Measurements from ENCODE around the gene CACNG1. TPM values are rescaled to one million over a fixed set of nuclear protein-coding genes. Genes with fewer than 3 reads are reported as not detected.

The CACNG1 gene
- total RNA-seq, 1 donor from 2014 or later, result not detected

GRCh38 chr17:67069603-67070136 lies 25.3 kb downstream of the CACNG1 start:
- DNase-seq (ENCODE audit: low spot score), result no peak
- H3K27ac ChIP-seq, result no peak overlapping the region

GRCh38 chr17:67071595-67071994 lies 27.2 kb downstream of the CACNG1 start:
- no peak overlapping the region for H3K27ac Mint-ChIP-seq

More at GRCh38 chr17:67069603-67070136, 25.3 kb downstream of the CACNG1 start:
- H4K20me1 ChIP-seq (ENCODE audit: low read depth), result no peaks in the 10 kb centered on the region
- Mint-ChIP-seq H3K4me3 (no peak overlapping the region), H3K4me1 (peaks cover 25% of the 10 kb centered on the region), H3K27ac (no peak overlapping the region), H3K27me3 (ENCODE audit: insufficient read depth, low read depth) (no peaks in the 10 kb centered on the region), H3K36me3 (peaks cover 2% of the 10 kb centered on the region), H3K9me3 (no peaks in the 10 kb centered on the region)
- H2AFZ ChIP-seq (replicated peaks), result no peak overlapping the region
- H3K9ac ChIP-seq, result no peak overlapping the region
- H3K36me3 ChIP-seq, result no peaks in the 10 kb centered on the region
- no peaks in the 10 kb centered on the region for H3K79me2 ChIP-seq (ENCODE audit: low read depth)
- no peak overlapping the region for H3K4me3 ChIP-seq
- no peaks in the 10 kb centered on the region for H3K9me3 ChIP-seq (ENCODE audit: low read depth)
- H3K4me2 ChIP-seq, result no peak overlapping the region
- peaks cover 23% of the 10 kb centered on the region for H3K4me1 ChIP-seq
- H3F3A ChIP-seq (ENCODE audit: low read depth), result peaks cover 9% of the 10 kb centered on the region
- TF ChIP-seq EZH2 (IDR thresholded peaks at IDR 0.05) (no peak), EZH2phosphoT487 (IDR thresholded peaks at IDR 0.05) (no peak)
- H3K27me3 ChIP-seq, result no peaks in the 10 kb centered on the region

GRCh38 chr17:67072885-67073284 lies 28.5 kb downstream of the CACNG1 start:
- no peak overlapping the region for H3K4me3 Mint-ChIP-seq
- no peaks in the 10 kb centered on the region for H3K27me3 ChIP-seq
- TF ChIP-seq CTCF (IDR thresholded peaks at IDR 0.05) (no peak), EZH2 (IDR thresholded peaks at IDR 0.05) (no peak)
- H3K4me2 ChIP-seq, result no peak overlapping the region
- H3K9me3 Mint-ChIP-seq, result no peaks in the 10 kb centered on the region
- no peaks in the 10 kb centered on the region for H3K27me3 Mint-ChIP-seq (ENCODE audit: insufficient read depth, low read depth)
- no peak overlapping the region for H3K9ac ChIP-seq
- no peak overlapping the region for H2AFZ ChIP-seq (replicated peaks)
- H3K36me3 ChIP-seq, result no peaks in the 10 kb centered on the region
- H3K4me1 ChIP-seq, result peaks cover 16% of the 10 kb centered on the region
- H3F3A ChIP-seq (ENCODE audit: low read depth), result peaks cover 8% of the 10 kb centered on the region
- no peak for DNase-seq (ENCODE audit: low spot score)
- H3K9me3 ChIP-seq (ENCODE audit: low read depth), result no peaks in the 10 kb centered on the region
- no peak overlapping the region for H3K27ac ChIP-seq
- peaks cover 13% of the 10 kb centered on the region for H3K4me1 Mint-ChIP-seq
- H3K79me2 ChIP-seq (ENCODE audit: low read depth), result no peaks in the 10 kb centered on the region
- peaks cover 2% of the 10 kb centered on the region for H3K36me3 Mint-ChIP-seq
- no peak overlapping the region for H3K27ac Mint-ChIP-seq
- no peak overlapping the region for H3K4me3 ChIP-seq
- H4K20me1 ChIP-seq (ENCODE audit: low read depth), result no peaks in the 10 kb centered on the region

More at GRCh38 chr17:67071595-67071994, 27.2 kb downstream of the CACNG1 start:
- H3K4me3 Mint-ChIP-seq, result no peak overlapping the region
- H3K9ac ChIP-seq, result no peak overlapping the region
- peaks cover 21% of the 10 kb centered on the region for H3K4me1 ChIP-seq
- H2AFZ ChIP-seq (replicated peaks), result no peak overlapping the region
- no peak overlapping the region for H3K4me2 ChIP-seq
- peaks cover 21% of the 10 kb centered on the region for H3K4me1 Mint-ChIP-seq
- H3K9me3 Mint-ChIP-seq, result no peaks in the 10 kb centered on the region
- TF ChIP-seq EZH2 (IDR thresholded peaks at IDR 0.05), result no peak
- no peak for TF ChIP-seq EZH2phosphoT487 (IDR thresholded peaks at IDR 0.05)
- TF ChIP-seq CTCF (IDR thresholded peaks at IDR 0.05), result no peak
- no peaks in the 10 kb centered on the region for H3K9me3 ChIP-seq (ENCODE audit: low read depth)
- no peaks in the 10 kb centered on the region for H4K20me1 ChIP-seq (ENCODE audit: low read depth)
- no peak for DNase-seq (ENCODE audit: low spot score)
- no peaks in the 10 kb centered on the region for H3K36me3 ChIP-seq
- H3F3A ChIP-seq (ENCODE audit: low read depth), result peaks cover 9% of the 10 kb centered on the region
- H3K79me2 ChIP-seq (ENCODE audit: low read depth), result no peaks in the 10 kb centered on the region
- H3K4me3 ChIP-seq, result no peak overlapping the region
- no peak overlapping the region for H3K27ac ChIP-seq
- H3K27me3 Mint-ChIP-seq (ENCODE audit: insufficient read depth, low read depth), result no peaks in the 10 kb centered on the region
- H3K27me3 ChIP-seq, result no peaks in the 10 kb centered on the region
- peaks cover 2% of the 10 kb centered on the region for H3K36me3 Mint-ChIP-seq

- Mint-ChIP-seq H3K4me3 (no peak overlapping the region), H3K27ac (no peak overlapping the region), H3K9me3 (no peaks in the 10 kb centered on the region), H3K27me3 (ENCODE audit: insufficient read depth, low read depth) (no peaks in the 10 kb centered on the region), H3K36me3 (peaks cover 5% of the 10 kb centered on the region), H3K4me1 (no peaks in the 10 kb centered on the region)
- H3K36me3 ChIP-seq, result no peaks in the 10 kb centered on the region
- no peaks in the 10 kb centered on the region for H3K4me1 ChIP-seq
- H3K9ac ChIP-seq, result no peak overlapping the region
- H3K9me3 ChIP-seq (ENCODE audit: low read depth), result no peaks in the 10 kb centered on the region
- H2AFZ ChIP-seq (replicated peaks), result no peak overlapping the region
- H3K4me2 ChIP-seq, result no peak overlapping the region
- TF ChIP-seq CTCF (IDR thresholded peaks at IDR 0.05), result no peak
- H4K20me1 ChIP-seq (ENCODE audit: low read depth), result no peaks in the 10 kb centered on the region
- no peak for DNase-seq (ENCODE audit: low spot score)
- no peak overlapping the region for H3K27ac ChIP-seq
- H3K79me2 ChIP-seq (ENCODE audit: low read depth), result no peaks in the 10 kb centered on the region
- H3K4me3 ChIP-seq, result no peak overlapping the region
- no peaks in the 10 kb centered on the region for H3F3A ChIP-seq (ENCODE audit: low read depth)
- H3K27me3 ChIP-seq, result no peaks in the 10 kb centered on the region
Measured at GRCh38 chr17:67074781-67075180, 30.4 kb downstream of the CACNG1 start.

Data from neural progenitor cell (in vitro differentiated cells).